NCI-H446 (cell line): ENCODE results near the gene CNOT2.
"Not testable (repeated sequence)": the region's sequence is repeated elsewhere in the genome, so short reads cannot be mapped to it uniquely, and the experiment has no call there.

ENCODE experiments used
- DNase-seq, 2 experiments: peaks; one replicate each; lab custom pipeline; 2025; lab: John Stamatoyannopoulos, UW

CNOT2 gene

DNA sequence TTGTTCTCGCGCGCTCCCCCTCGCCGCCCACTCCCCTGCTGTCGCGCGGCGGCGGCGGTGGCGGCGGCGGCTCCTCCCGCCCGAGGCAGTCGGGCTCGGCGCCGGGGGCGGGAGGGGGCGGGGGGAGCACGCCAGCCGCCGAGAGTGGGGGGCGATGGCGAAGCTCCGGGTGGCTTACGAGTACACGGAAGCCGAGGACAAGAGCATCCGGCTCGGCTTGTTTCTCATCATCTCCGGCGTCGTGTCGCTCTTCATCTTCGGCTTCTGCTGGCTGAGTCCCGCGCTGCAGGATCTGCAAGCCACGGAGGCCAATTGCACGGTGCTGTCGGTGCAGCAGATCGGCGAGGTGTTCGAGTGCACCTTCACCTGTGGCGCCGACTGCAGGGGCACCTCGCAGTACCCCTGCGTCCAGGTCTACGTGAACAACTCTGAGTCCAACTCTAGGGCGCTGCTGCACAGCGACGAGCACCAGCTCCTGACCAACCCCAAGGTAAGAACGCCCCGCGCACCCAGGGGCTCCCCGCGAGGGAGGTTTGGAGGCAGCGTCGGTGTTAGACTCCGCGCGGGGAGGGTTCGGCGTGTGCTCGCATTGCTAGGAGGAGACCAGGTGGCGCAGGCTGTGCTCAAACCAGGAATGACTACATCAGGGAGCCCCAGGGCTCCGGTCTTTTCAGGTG is 123.5 kb downstream of the CNOT2 start:
- DNase-seq = peak in 1 of 2 experiments; percentile 34

DNA sequence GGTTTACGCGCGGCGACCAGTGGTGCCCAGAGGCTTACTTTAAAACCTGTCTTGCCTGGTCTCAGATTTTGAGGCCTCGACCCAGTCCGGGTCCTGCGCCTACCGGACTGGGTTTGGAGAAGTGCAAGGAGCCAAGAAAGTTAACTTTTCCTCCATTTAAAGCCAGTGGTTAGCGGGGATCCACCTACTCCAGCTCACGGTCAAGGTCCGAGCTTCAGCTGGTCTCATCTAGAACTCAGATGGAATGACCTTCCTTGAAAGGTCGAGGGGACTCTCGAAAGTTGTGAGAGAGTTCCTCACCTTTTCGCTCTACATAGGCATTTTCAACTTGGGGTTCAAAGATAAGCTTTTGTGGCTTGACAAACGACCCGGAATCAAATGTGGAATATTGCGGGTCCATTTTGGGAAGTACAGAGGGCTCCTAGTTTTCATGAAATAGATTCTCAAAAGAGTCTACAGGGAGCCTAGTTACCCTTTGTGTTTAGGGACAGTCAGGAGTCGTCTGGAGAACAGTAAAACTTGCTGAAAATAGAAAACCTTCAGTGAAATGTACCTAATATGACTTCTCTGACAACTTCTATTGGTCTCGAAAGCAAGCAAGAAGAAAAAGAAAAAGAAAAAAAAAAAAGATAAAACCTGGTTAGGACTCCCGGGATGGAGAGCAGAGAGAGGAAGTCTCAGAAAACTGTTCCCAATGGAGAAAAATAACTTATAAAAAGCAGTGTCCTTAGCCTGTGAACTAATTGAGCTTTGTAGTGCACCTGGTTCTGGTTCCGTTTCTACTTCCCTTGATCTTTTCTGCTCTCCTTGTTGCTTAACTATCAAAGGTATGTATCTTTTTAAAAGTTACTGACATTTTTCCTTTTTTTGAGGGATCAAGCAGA is 124.3 kb downstream of the CNOT2 start:
- DNase-seq = no peak

DNA sequence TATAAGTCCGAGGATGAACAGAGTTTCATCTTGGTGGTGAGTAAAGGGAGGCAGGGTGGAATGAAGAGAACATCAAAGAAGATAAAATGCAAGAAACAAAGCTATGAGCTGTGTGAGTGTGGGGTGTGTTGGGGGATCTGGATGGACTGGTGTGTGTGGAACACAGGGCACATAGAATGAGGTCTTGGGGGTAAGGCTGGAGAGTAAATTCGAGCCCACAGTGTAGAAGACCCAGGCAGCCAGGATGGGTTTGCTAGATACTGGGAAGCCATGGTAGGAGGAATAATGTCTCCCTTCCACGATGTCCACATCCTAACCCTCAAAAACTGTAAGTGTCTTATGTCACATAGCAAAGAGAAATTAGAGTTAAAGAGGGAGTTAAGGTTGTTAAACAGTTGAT is 129.6 kb downstream of the CNOT2 start:
- DNase-seq = no peak

DNA sequence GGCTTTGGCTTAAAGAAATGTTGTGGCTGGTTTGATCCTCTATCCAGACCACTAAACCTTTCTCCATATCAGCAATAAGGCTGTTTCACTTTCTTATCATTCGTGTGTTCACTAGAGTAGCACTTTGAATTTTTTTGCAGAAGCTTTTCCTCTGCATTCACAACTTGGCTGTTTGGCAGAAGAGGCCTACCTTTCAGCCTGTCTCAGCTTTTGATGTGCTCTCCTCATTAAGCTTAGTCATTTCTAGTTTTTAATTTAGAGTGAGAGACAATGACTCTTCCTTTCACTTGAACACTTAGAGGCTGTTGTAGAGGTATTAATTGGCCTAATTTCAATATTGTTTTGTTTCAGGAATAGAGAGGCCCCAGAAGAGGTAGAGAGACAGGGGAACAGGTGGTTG is 136.6 kb downstream of the CNOT2 start:
- no peak for DNase-seq

DNA sequence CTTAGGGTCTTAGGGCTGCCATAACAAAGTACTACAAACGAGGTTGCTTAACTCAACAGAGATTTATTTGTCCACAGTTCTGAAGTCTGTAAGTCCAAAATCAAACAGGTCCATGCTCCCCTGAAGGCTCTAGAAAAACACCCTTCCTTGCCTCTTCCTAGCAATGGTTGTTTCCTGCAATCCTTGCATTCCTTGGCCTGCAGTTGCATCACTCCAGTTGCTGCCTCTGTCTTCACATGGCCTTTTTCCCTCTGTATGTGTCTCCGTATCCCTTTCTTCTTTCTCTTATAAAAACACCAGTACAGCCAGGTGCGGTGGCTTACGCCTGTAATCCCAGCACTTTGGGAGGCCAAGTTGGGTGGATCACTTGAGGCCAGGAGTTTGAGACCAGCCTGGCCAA is 140.3 kb downstream of the CNOT2 start:
- no peak for DNase-seq

DNA sequence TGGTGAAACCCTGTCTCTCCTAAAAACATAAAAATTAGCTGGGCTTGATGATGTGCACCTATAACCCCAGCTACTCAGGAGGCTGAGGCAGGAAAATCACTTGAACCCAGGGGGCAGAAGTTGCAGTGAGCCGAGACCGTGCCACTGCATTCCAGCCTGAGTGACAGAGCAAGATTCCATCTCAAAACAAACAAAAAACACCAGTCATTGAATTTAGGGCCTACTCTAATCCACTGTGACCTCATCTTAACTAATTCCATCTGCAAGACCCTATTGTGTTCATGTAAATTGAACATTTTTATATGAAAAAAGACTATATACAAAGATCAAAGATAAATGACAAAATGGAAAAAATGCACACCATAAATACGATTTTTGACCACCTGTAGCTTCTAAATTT is 140.7 kb downstream of the CNOT2 start:
- DNase-seq = no peak

DNA sequence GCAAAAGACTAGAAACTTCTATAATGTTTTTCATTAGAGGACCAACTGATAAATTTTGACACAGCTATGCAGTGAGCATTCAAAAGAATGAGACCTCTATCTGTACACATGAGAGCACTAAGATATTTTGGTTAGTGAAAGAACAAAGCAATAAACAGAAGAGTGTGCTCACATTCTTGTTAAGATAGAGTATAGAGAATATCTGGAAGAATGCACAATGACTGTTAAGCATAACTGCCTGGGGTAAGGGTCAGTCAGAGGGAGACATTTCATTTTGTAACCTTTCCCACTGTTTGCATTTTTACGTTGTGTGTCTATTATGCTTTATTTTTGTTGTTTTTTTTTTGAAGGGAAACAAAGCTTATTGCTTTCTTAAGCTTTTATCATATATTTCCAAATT is 143.5 kb downstream of the CNOT2 start:
- no peak for DNase-seq

DNA sequence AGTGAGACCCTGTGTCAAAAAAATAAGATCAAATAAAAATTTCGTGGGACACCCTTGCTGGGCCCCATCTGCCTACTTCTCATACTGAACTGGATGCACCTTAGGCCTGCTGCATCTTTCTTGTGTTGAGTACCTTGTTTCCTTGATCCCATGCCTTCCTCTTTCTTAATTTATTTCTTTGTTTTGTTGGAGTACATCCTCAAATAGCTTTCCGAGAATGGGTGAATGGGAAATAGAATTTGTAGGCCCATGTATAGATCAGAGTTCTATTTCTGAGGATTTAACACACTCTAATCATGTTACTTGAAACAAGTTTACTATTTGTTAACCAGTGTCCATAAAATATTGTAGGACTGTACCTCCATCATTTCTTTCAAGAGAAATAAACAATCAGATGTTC is 146.4 kb downstream of the CNOT2 start:
- DNase-seq = no peak

DNA sequence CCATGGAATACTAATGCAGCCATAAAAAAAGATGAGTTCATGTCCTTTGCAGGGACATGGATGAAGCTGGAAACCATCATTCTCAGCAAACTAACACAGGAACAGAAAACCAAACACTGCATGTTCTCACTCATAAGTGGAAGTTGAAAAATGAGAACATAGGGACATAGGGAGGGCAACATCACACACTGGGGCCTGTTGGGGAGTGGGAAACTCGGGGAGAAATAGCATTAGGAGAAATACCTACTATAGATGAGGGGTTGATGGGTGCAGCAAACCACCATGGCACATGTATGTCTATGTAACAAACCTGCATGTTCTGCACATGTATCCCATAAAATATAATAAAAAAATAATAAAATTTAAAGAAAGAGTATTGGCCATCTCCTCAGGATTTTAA is 149.4 kb downstream of the CNOT2 start:
- DNase-seq = not testable (repeated sequence)

DNA sequence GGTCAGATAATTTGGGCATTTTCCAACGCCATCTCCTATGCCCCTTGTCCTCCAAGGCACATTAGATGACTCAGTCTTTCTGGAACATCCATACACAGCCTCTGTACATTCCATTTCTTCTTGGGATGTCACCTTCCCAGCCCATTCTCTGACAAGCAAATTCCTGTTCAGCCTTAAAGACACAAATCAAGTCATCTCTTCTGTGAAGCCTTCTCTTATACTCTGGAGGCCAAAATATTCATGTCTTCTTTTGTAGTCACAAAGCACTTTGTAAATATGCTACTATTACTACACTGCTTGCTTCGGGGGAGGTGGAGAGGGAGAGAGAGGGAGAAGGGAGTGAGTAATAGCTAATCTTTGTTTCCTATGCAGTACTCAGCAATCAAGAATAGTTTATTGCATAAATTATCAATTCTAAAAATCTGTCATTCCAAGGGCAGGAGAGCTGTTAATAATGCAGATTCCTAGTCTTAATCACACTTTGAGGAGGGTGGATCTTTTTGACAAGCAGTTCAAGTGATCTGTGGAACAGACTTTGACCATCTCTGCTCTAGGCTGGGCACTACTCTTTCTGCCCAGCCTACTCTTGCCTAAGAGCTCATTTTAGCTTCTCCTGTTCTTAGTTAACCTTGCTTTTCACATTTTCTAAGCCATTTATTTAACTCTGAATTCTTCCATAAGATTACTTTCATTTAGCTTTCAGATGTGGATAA is 150.7 kb downstream of the CNOT2 start:
- no peak for DNase-seq

DNA sequence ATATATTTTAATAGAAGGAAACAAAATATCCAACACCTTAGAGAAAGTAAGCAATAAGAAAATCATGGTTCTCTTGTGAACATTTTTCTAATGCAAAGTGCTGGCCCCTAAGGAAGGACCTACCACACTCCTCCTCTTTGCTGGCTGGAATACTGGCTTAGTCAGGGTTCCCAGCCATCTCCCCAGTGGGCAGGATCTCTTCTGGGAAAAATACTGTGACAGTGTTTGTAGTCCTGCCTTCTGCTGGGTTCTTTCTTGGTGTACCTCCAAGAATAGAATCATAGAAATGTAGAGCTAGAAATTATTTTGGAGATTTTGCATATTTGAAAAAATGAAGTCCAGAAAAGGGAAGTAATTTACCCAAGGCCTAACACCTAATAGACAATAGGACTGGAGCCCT is 154.8 kb downstream of the CNOT2 start:
- no peak for DNase-seq

DNA sequence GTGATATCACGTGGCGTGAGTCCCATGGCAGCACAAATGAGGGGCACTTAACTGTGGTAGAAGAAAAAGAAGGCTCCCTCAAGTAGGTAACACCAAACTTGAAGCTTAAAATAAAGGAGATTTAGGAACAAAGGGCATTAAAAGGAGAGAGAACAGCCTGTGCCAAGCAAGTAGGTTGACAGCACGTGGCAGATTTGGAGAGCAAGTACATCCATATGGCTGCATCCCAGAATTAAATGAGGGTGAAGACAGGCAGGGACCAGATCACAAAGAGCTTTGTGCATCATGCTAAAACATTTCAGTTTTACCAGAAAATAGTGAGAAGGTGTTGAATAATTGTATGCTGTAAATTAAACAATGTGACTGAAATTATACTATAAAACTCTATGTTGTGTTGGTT is 155.6 kb downstream of the CNOT2 start:
- no peak for DNase-seq

DNA sequence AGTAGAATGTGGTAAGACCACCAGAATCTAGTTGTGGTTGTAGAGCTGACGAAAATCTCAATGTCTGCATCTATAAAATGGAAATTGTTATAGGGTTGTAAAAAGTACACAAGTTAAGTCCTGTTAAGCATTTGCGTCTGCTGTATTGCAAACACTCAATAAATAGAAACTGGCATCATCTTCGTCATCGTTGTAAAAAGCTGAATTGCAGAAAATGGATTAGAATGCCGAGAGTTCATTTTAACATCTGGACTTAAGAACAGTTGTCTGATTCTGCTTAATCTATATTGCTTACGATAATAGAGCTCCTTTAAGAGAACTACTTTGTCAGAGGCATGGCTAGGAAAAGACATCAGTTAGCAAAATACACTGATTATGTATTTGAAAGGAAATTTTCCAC is 156.1 kb downstream of the CNOT2 start:
- DNase-seq = no peak

DNA sequence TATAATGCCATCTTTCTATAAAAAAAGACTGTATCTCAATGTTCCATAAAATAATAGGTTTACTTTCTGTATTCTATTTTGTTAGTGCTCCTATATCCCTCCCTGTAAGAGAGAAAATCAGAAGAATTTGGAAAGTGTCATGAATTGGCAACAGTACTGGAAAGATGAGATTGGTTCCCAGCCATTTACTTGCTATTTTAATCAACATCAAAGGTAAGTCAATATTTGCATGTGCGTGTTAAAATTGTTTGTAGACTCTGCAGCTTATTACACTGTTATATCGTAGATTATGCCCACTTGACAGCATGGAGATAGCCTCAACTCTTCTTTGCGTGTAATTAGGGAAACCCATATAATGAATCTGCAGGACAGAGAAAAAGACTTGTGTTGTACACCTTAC is 156.9 kb downstream of the CNOT2 start:
- no peak for DNase-seq

DNA sequence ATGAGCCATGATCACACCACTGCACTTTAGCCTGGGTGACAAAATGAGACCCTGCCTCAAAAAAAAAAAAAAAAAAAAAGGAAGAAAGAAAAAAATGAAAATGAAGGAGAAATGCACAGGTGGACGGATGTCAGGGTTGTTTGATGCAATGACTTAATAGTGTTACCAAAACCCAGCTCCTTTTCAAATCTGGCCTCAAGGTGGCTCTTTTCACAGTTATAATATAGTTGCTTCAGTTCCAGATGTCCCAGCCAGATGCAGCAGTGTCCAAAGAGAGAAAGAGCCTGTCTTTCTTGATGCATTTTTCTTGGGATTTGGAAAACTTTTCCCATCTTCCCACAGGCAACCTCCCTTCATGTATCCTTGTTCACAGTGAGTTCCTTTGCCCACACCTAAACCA is 159.4 kb downstream of the CNOT2 start:
- DNase-seq = no peak

DNA sequence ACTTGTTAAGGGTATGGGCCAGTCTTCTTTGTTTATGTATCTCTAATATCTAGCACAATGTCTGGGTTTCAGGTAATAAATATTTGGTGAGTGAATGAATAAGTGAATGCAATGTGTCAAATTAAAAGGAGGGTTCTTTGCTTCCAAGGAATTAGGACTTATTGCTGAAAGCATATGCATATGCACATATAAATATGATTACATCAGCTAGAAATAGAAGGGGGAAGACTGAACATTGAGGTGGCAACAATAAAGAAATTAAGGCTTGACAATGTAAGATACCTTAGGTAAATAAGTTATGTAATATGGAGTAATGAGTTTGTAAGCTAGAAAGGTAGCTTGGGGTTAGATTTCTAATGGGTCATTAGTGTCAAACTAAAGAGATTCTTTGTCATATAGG is 160.6 kb downstream of the CNOT2 start:
- DNase-seq = no peak
